GM15510 (cell line): ENCODE results near the gene ARHGEF3.

Source experiments
- POLR2A ChIP-seq: IDR thresholded peaks from 3 replicates; pipeline ENCODE4 v1.6.1; 2011; ENCODE audit warnings: borderline replicate concordance; ENCODE audit not compliant: insufficient read length; ENCODE audit errors: extremely low read depth

Gene ARHGEF3

GRCh38 chr3:56810577-56811545, 9.1 kb upstream of the ARHGEF3 start:
- no peak for TF ChIP-seq POLR2A

DNA sequence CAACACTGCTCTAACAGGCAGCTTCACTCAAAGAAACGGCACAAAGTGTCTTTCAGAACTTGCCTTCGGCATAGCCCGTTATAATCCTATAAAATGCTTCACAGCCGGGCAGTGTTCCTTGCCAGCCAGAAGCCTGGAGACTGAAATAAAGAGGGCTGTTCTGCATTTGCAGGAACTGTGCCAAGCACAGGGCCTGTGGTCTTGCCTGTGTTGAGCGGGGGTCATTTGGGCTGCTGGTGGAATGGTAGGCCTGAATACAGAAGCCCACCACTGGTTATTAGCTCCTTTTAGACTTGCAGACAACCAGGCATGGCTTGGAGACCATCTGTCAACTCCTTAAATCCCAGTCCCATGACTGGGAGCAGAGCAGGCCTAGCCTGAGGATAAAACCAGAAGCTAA, 4.7 kb upstream of the ARHGEF3 start:
- TF ChIP-seq POLR2A: no peak

GRCh38 chr3:56802790-56803189, 1.0 kb upstream of the ARHGEF3 start:
- no peak for TF ChIP-seq POLR2A

DNA sequence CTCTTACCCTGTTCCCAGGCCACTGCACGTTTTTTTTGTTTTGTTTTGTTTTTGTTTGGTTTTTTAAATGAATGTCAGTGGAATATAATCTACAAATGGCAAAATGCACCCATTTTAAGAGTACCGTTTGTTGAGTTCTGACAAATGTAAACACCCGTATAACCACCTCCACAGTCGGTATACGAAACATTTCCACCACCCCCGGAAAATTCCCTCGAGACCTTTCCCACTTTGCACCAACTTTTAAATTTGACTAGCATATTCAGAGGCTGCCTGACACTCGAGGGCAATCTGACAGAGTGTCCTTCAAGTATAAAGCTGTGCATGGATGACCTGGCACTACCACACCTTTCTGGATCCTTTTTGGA, 613 bp upstream of the ARHGEF3 start:
- TF ChIP-seq POLR2A: no peak

DNA sequence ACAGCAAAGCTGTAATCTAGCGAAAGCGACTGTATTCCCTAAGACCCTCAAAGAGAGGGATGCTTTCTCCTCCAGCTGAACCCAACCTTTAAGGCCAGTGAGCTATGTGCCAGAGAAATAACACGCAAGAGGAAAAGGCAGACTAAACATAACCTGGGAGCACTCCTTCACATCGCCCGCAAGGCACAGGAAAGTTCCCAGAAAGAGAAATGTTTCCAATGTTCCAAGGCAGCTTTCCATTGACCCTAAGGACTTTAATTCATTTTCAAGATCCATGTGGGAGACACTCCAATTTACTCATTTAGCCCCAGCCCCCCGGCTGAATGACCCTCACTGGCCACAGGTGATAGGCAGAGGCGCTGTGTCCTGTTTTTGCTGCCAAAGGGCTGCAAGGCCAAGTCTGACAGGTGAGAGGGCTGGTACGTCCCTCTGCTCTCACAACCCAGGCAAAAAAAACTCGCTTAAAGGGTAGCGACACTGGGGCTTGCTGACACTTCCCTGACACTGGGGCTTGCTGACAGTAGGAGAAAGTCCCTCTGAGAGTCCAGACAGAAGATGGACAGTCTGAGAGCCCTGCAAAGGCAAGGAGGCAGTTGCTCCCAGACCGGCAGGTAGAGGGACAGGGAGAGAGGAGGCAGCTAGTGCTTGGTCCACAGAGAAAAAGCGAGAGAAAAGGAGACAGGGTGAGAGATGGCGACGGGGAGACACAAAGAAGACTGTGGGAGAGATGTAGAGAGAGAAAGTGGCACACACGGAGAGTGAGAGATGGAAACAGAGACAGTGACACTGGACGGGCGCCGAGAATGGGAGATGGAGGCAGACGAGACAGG, 702 bp downstream of the ARHGEF3 start:
- no peak for TF ChIP-seq POLR2A

- TF ChIP-seq POLR2A: no peak
Measured at GRCh38 chr3:56800130-56800831, 1.5 kb downstream of the ARHGEF3 start.

DNA sequence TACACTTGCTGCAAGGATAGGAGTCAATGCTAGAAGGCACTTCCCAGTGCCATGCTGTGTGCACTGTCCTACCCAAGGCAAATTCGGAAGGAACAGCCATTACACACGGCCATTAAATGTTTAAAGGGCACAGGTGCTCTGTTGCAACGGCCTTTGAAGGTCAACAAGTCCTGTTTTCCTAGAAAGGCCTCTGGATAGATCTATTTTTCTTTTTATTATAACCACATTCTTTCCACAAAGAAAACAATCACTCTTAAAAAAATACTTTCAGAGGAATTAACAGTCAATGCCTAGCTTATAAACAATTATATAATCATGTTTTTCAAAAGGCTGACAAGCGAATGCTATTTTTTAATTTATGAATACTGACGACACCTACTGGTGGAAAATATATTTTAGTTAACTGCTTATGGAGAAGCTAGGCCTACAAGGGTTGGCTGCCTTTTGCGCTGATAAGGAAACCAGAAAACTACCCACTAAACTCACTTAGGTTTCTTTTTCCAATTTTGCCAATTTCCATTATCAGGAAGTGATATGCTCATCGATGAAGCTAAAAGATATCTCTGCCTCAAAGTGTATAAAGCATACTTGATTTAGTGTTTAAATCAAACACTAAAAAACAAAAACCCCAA, 2.4 kb downstream of the ARHGEF3 start:
- no peak for TF ChIP-seq POLR2A

GRCh38 chr3:56796996-56797395, 4.8 kb downstream of the ARHGEF3 start:
- no peak for TF ChIP-seq POLR2A

DNA sequence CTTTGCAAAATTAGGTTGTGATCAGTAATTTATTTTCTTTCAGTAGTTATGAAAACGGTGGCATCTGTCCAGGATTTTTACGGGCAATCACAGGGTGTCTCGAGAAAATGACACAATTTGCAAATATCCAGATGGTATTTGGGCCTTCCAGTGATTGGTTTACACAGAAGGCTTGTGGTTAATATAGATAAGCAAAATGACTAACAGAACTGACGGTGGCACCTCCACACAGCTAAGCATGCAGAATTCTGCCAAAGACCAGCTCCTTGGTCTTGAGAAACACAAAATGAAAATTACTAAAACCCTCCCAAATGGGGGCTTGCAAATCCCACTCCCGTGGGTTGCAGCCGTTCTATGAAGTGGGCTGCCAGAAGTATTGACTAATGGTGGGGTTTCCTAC, 5.5 kb downstream of the ARHGEF3 start:
- no peak for TF ChIP-seq POLR2A

GRCh38 chr3:56795829-56796185, 5.9 kb downstream of the ARHGEF3 start:
- no peak for TF ChIP-seq POLR2A

DNA sequence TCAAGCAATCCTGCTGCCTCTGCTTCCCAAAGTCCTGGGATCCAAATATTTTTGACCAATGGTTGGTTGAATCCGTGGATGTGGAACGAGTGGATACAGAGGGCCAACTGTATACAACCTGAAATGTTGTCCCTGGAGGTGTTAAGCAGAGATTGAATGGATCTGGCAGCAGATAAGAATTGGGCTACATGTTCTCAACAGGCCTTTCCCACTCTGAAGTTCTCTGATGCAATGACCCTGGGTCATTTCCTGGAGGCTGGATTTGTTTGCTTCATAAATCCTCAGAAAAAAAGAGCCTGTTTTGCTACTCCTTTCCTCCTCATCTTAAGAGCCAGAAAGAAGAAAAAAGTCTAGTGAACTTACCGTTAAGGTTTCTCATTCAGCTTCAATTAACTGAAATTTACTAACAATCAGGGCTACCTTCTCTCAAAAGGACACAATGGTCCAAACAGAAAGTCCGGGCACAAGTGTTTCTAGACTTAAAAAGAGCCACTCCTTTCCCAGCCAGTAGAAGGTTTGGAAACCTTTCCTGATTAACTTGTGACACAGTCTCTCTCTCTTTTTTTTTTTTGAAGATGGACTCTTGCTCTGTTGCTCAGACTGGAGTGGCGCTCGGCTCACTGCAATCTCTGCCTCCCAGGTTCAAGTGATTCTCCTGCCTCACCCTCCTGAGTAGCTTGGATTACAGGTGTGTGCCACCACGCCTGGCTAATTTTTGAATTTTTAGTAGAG, 6.5 kb downstream of the ARHGEF3 start:
- no peak for TF ChIP-seq POLR2A

DNA sequence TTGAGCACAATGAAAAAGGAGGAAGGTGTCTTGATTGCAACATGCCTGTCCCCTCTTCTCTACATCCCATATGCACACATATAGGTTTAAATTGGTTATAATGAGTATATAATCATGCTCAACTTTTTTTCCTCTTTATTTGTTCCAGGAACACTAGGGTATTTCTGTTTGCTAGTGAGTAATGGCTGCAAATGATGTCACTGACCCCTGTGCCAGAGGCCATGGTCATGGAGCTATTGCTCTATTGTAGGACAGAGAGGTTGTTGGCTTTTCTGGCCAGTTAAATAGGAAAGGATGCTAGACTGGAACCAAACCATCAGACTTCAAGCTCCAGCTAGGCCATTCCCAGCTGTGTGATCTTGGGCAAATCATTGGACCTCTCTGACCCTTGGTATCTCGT, 9.6 kb downstream of the ARHGEF3 start:
- no peak for TF ChIP-seq POLR2A

DNA sequence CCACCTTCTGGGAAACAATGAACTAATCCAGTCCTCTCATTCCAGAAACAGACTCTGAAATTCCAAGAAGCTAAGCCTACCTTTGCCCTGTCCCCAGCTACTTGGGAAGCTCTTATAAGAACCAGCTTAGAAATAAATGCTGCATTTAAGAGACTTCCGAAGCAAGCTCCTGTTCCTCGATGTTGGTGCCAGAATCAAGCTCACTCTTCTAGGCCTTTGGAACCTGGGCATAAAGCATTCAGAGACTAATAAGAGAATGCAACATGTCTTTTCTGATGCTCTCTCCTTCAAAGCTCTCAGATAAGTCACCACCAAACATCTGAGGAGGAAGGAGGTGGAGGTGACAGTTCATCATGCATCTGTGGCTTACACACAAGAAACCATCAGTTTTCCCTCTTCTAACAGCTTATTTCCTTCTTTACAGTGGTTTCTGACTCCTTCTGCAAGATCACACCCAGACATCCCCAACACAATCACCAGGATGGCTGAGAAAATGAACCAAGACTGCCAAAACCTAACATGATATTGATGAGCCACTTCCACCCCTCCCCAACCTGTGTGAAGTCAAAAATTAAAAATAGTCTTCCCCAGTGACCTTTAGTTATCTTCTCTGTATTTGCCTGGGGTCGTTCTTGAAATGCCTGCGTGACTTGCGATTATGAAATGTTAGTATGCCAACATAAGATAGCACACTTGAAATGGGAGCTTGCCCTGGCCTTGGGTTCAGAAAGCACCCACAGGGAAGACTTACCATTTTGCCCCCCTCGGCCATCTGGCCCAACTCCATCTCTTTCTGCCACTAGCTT, 11.5 kb downstream of the ARHGEF3 start:
- no peak for TF ChIP-seq POLR2A

- TF ChIP-seq POLR2A: no peak
Measured at GRCh38 chr3:56789076-56789475, 12.7 kb downstream of the ARHGEF3 start.

GRCh38 chr3:56788521-56788920, 13.2 kb downstream of the ARHGEF3 start:
- TF ChIP-seq POLR2A: no peak
